Measurements from ENCODE around the gene OTOP3. TPM values are rescaled to one million over a fixed set of nuclear protein-coding genes. Genes with fewer than 3 reads are reported as not detected.
A peak's percentile ranks its signal among the peaks of the same experiment; 100 is the strongest.

The OTOP3 gene
- total and polyA plus RNA-seq, 2 donors (not counting 3 experiments of a cell fraction or from before 2014, with no cell fraction given) = not detected

DNA sequence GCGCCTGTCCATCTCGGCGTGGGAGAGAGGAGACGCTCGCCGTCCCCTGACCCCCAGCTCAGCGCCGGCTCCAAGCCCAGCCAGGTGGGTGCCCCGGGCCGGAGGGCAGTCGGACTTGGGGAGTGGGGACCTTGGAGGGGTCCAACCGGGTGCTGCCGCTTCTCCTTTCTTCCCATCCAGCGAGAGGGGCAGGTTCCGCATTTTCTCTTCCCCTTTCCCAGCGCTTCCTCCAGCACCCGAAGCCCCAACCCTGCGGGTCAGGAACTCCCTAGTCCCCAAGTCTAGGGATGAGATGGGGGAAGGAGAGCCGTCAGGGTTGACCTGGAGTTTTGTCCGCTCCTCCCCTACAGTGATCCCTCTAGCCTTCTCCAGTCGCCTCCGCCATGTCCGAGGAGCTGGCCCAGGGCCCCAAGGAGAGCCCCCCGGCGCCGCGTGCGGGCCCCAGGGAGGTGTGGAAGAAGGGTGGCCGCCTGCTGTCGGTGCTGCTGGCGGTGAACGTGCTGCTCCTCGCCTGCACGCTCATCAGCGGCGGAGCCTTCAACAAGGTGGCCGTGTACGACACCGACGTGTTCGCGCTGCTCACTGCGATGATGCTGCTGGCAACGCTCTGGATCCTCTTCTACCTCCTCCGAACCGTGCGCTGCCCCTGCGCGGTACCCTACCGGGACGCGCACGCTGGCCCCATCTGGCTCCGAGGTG lies 11.3 kb upstream of the OTOP3 start, which contains the start of gene OTOP2:
Gene OTOP2, plus strand, starts transcription at position 24 of the 699 bp plus-strand sequence. Its CDS starts 360 bp downstream, at position 384.
- Histone ChIP-seq H4K20me1 (replicated peaks; ENCODE audit: control insufficient read depth, extremely low read depth, insufficient read depth, low read length) (no peaks in the 10 kb centered on the region), H2AFZ (ENCODE audit: low read depth, low read length) (peak within 1 kb of the TSS; percentile 23), H3K4me3 (replicated peaks in 1 of 3; ENCODE audit: insufficient read depth in 1 of 3, low read depth in 1 of 3, low read length in 3 of 3) (no peak within 1 kb of the TSS), H3K9ac (replicated peaks; ENCODE audit: extremely low read depth, insufficient read depth, low read length) (no peak within 1 kb of the TSS), H3K36me3 (ENCODE audit: control insufficient read depth in 2 of 2, extremely low read depth in 1 of 2, insufficient read depth in 2 of 2, low read length in 2 of 2) (no peaks in the 10 kb centered on the region), H3K27ac (ENCODE audit: insufficient read depth, low read depth, low read length) (no peak within 1 kb of the TSS), H3K4me2 (ENCODE audit: insufficient read depth, low read length) (peak within 1 kb of the TSS; percentile 13), H3K27me3 (ENCODE audit: control insufficient read depth in 2 of 2, insufficient read depth in 2 of 2, low read length in 2 of 2) (peaks cover 44 to 45% of the 10 kb centered on the region in 2 experiments), H3K79me2 (ENCODE audit: control insufficient read depth, insufficient read depth, low read length) (no peaks in the 10 kb centered on the region), H3K9me1 (replicated peaks; ENCODE audit: control insufficient read depth, extremely low read depth, insufficient read depth, low read length) (no peaks in the 10 kb centered on the region), H3K9me3 (replicated peaks; ENCODE audit: control insufficient read depth, insufficient read depth, low read length) (no peaks in the 10 kb centered on the region), H3K4me1 (ENCODE audit: control insufficient read depth, extremely low read depth, insufficient read depth, low read length) (peaks cover 4% of the 10 kb centered on the region)
- intact Hi-C loops (cut with micrococcal nuclease) = loop anchor here (5.0 kb wide), 1 partner anchor 278 kb away; no protein-coding TSS in a partner anchor
- BruUV-seq (replicated peaks) = no TSS peak
- no peak for FAIRE-seq
- no peak for TF ChIP-seq JUN (IDR thresholded peaks at IDR 0.05; ENCODE audit: borderline replicate concordance, insufficient read depth, insufficient read length, low read depth)
- TF ChIP-seq MYC (IDR thresholded peaks at IDR 0.05; ENCODE audit: low read depth, low read length) = no peak
- TF ChIP-seq GATA2 (IDR thresholded peaks at IDR 0.05; ENCODE audit: insufficient read depth, insufficient read length, low read depth, low read length) = no peak
- TF ChIP-seq, protein P1, sequence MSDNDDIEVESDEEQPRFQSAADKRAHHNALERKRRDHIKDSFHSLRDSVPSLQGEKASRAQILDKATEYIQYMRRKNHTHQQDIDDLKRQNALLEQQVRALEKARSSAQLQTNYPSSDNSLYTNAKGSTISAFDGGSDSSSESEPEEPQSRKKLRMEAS (IDR thresholded peaks at IDR 0.05; ENCODE audit: insufficient read depth, insufficient read length) = no peak
- peak; percentile 87 for TF ChIP-seq EZH2 (IDR thresholded peaks at IDR 0.05; ENCODE audit: borderline replicate concordance, low read depth, low read length, severe bottlenecking)
- no peak for DNase-seq (ENCODE audit: low read depth, low spot score)
- CTCF ChIA-PET = interaction anchor here (0.6 to 3.0 kb wide), 14 partner anchors 11 to 347 kb away, joined by 3 to 58 read pairs (median 3); partner anchors contain the start of gene MIF4GD
- dilution Hi-C loops (cut with MboI; ENCODE audit: extremely low pct_ligation_motif_present, low sequenced_read_pairs) = no loop called here
- POLR2A ChIA-PET = no interaction called here

DNA sequence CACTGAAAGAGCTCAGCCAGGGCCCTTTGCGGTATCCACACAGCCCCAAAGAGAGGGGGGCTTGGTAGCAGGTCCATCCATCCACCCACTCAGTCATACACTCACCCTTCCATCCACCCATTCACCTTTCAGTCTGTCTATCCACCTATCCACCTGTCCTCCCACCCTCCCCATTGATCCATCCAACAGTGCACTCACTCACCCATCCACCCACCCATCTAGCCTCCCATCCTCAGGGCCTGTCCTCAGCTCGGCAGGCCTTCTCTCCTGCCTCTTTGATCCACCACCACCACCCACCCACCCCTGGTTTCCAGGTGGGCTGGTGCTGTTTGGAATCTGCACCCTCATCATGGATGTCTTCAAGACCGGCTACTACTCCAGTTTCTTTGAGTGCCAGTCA lies 10.5 kb upstream of the OTOP3 start:
- FAIRE-seq (no peak), DNase-seq (ENCODE audit: low read depth, low spot score) (no peak)
- no peak overlapping the region for H3K4me3 ChIP-seq (replicated peaks in 1 of 3; ENCODE audit: insufficient read depth in 1 of 3, low read depth in 1 of 3, low read length in 3 of 3)
- dilution Hi-C loops (cut with MboI; ENCODE audit: extremely low pct_ligation_motif_present, low sequenced_read_pairs) (no loop called here), intact Hi-C loops (cut with micrococcal nuclease) (no loop called here)
- peaks cover 4% of the 10 kb centered on the region for H3K4me1 ChIP-seq (ENCODE audit: control insufficient read depth, extremely low read depth, insufficient read depth, low read length)
- no peak overlapping the region for H2AFZ ChIP-seq (ENCODE audit: low read depth, low read length)
- no peaks in the 10 kb centered on the region for H4K20me1 ChIP-seq (replicated peaks; ENCODE audit: control insufficient read depth, extremely low read depth, insufficient read depth, low read length)
- TF ChIP-seq, protein P2, sequence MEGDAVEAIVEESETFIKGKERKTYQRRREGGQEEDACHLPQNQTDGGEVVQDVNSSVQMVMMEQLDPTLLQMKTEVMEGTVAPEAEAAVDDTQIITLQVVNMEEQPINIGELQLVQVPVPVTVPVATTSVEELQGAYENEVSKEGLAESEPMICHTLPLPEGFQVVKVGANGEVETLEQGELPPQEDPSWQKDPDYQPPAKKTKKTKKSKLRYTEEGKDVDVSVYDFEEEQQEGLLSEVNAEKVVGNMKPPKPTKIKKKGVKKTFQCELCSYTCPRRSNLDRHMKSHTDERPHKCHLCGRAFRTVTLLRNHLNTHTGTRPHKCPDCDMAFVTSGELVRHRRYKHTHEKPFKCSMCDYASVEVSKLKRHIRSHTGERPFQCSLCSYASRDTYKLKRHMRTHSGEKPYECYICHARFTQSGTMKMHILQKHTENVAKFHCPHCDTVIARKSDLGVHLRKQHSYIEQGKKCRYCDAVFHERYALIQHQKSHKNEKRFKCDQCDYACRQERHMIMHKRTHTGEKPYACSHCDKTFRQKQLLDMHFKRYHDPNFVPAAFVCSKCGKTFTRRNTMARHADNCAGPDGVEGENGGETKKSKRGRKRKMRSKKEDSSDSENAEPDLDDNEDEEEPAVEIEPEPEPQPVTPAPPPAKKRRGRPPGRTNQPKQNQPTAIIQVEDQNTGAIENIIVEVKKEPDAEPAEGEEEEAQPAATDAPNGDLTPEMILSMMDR (IDR thresholded peaks at IDR 0.05; ENCODE audit: extremely low read depth in 1 of 2, insufficient read depth in 1 of 2, low read depth in 1 of 2, low read length in 2 of 2) = no peak
- TF ChIP-seq GATA2 (IDR thresholded peaks at IDR 0.05; ENCODE audit: insufficient read depth, insufficient read length, low read depth, low read length) (no peak), MYC (IDR thresholded peaks at IDR 0.05; ENCODE audit: low read depth, low read length) (no peak), EZH2 (IDR thresholded peaks at IDR 0.05; ENCODE audit: borderline replicate concordance, low read depth, low read length, severe bottlenecking) (no peak), FOS (IDR thresholded peaks at IDR 0.05; ENCODE audit: borderline replicate concordance, insufficient read depth, low read length) (no peak), POLR2AphosphoS5 (IDR thresholded peaks at IDR 0.05; ENCODE audit: insufficient read depth, low read depth, low read length) (no peak), JUN (IDR thresholded peaks at IDR 0.05; ENCODE audit: borderline replicate concordance, insufficient read depth, insufficient read length, low read depth) (no peak), POLR2A (IDR thresholded peaks at IDR 0.05; ENCODE audit: low read depth, low read length) (no peak)
- TF ChIP-seq, protein P1 (IDR thresholded peaks at IDR 0.05; ENCODE audit: insufficient read depth, insufficient read length) = no peak
- no peaks in the 10 kb centered on the region for H3K9me3 ChIP-seq (replicated peaks; ENCODE audit: control insufficient read depth, insufficient read depth, low read length)
- H3K36me3 ChIP-seq (ENCODE audit: control insufficient read depth in 2 of 2, extremely low read depth in 1 of 2, insufficient read depth in 2 of 2, low read length in 2 of 2) = no peaks in the 10 kb centered on the region
- no peaks in the 10 kb centered on the region for H3K79me2 ChIP-seq (ENCODE audit: control insufficient read depth, insufficient read depth, low read length)
- H3K4me2 ChIP-seq (ENCODE audit: insufficient read depth, low read length) = no peak overlapping the region
- H3K27me3 ChIP-seq (ENCODE audit: control insufficient read depth in 2 of 2, insufficient read depth in 2 of 2, low read length in 2 of 2) = peaks cover 44 to 45% of the 10 kb centered on the region in 2 experiments
- ChIA-PET CTCF (interaction anchor here (0.9 to 3.0 kb wide), 5 partner anchors 13 to 277 kb away, joined by 3 to 58 read pairs (median 7); no protein-coding TSS in a partner anchor), POLR2A (no interaction called here)
- no TSS peak for BruUV-seq (replicated peaks)
- no peak overlapping the region for H3K27ac ChIP-seq (ENCODE audit: insufficient read depth, low read depth, low read length)
- no peaks in the 10 kb centered on the region for H3K9me1 ChIP-seq (replicated peaks; ENCODE audit: control insufficient read depth, extremely low read depth, insufficient read depth, low read length)
- H3K9ac ChIP-seq (replicated peaks; ENCODE audit: extremely low read depth, insufficient read depth, low read length) = no peak overlapping the region

All from endothelial cell of umbilical vein (primary cell).